ENCODE data around the gene ZBTB48. TPM values are rescaled to one million over a fixed set of nuclear protein-coding genes. Genes with fewer than 3 reads are reported as not detected.
A peak's percentile ranks its signal among the peaks of the same experiment; 100 is the strongest.

Gene ZBTB48
- total RNA-seq, 2 experiments from 2014 or later, result 22.4 to 32.1 TPM

- POLR2A ChIA-PET, result interaction anchor here (1.2 kb wide), 1 partner anchor 21 kb away, joined by 3 read pairs; no protein-coding TSS in a partner anchor
- Mint-ChIP-seq H3K9me3 (no peaks in the 10 kb centered on the region), H3K4me1 (ENCODE audit: low read depth) (peaks cover 22% of the 10 kb centered on the region), H3K36me3 (ENCODE audit: low read depth) (peaks cover 36% of the 10 kb centered on the region), H3K27me3 (no peaks in the 10 kb centered on the region), H3K27ac (no peak overlapping the region), H3K4me3 (no peak overlapping the region)
- no peak for TF ChIP-seq CTCF (IDR thresholded peaks at IDR 0.05)
- intact Hi-C loops (cut with micrococcal nuclease), result no loop called here
- DNase-seq, result no peak
- no peak for ATAC-seq
- CTCF ChIA-PET, result interaction anchor here (1.2 to 1.6 kb wide), 2 partner anchors 18 to 24 kb away, joined by 4 read pairs; no protein-coding TSS in a partner anchor
Measured at GRCh38 chr1:6622396-6623152, 42.8 kb downstream of the ZBTB48 start.

GRCh38 chr1:6623269-6623965 lies 43.6 kb downstream of the ZBTB48 start:
- no peaks in the 10 kb centered on the region for H3K27me3 Mint-ChIP-seq
- H3K4me3 Mint-ChIP-seq, result no peak overlapping the region
- H3K36me3 Mint-ChIP-seq (ENCODE audit: low read depth), result peaks cover 35% of the 10 kb centered on the region
- no peak for DNase-seq
- H3K9me3 Mint-ChIP-seq, result no peaks in the 10 kb centered on the region
- TF ChIP-seq CTCF (IDR thresholded peaks at IDR 0.05), result no peak
- POLR2A ChIA-PET, result interaction anchor here (0.5 to 1.5 kb wide), 5 partner anchors 10 to 69 kb away, joined by 3 to 4 read pairs (median 3); partner anchors contain the start of genes KLHL21, NOL9 and TAS1R1
- CTCF ChIA-PET, result interaction anchor here (1.6 to 2.0 kb wide), 2 partner anchors 19 to 68 kb away, joined by 4 to 7 read pairs; partner anchors contain the start of genes NOL9 and TAS1R1
- intact Hi-C loops (cut with micrococcal nuclease), result no loop called here
- no peak for ATAC-seq
- no peak overlapping the region for H3K27ac Mint-ChIP-seq
- peaks cover 26% of the 10 kb centered on the region for H3K4me1 Mint-ChIP-seq (ENCODE audit: low read depth)

GRCh38 chr1:6624710-6625583 lies 45.2 kb downstream of the ZBTB48 start, which contains the start of gene THAP3:
TSS of gene THAP3 (plus strand) at chr1:6624868. CDS start at chr1:6625219, 351 bp downstream.
- Mint-ChIP-seq H3K4me1 (ENCODE audit: low read depth) (peaks cover 26% of the 10 kb centered on the region), H3K27ac (peak within 1 kb of the TSS; percentile 84), H3K27me3 (no peaks in the 10 kb centered on the region), H3K36me3 (ENCODE audit: low read depth) (peaks cover 33% of the 10 kb centered on the region), H3K9me3 (no peaks in the 10 kb centered on the region), H3K4me3 (peak within 1 kb of the TSS; percentile 90)
- ATAC-seq, result peak; percentile 98
- POLR2A ChIA-PET, result interaction anchor here (1.0 to 1.5 kb wide), 5 partner anchors 10 to 24 kb away, joined by 3 to 6 read pairs (median 4); partner anchors contain the start of genes KLHL21 and PHF13
- peak; percentile 32 for TF ChIP-seq CTCF (IDR thresholded peaks at IDR 0.05)
- CTCF ChIA-PET, result interaction anchor here (1.2 to 2.1 kb wide), 3 partner anchors 21 to 70 kb away, joined by 5 to 7 read pairs (median 5); partner anchors contain the start of genes KLHL21, NOL9 and TAS1R1
- DNase-seq, result peak; percentile 90
- intact Hi-C loops (cut with micrococcal nuclease), result no loop called here

- peak; percentile 25 for DNase-seq
- Mint-ChIP-seq H3K4me3 (peak overlapping the region; percentile 90), H3K9me3 (no peaks in the 10 kb centered on the region), H3K27me3 (no peaks in the 10 kb centered on the region), H3K27ac (peak overlapping the region; percentile 84), H3K36me3 (ENCODE audit: low read depth) (peaks cover 31% of the 10 kb centered on the region), H3K4me1 (ENCODE audit: low read depth) (peaks cover 26% of the 10 kb centered on the region)
- intact Hi-C loops (cut with micrococcal nuclease), result no loop called here
- ChIA-PET POLR2A (interaction anchor here (0.8 to 1.1 kb wide), 2 partner anchors 10 to 24 kb away, joined by 3 to 4 read pairs; no protein-coding TSS in a partner anchor), CTCF (interaction anchor here (0.8 to 2.1 kb wide), 3 partner anchors 21 to 71 kb away, joined by 3 to 7 read pairs (median 5); partner anchors contain the start of genes KLHL21, NOL9 and TAS1R1)
- peak; percentile 35 for ATAC-seq
- TF ChIP-seq CTCF (IDR thresholded peaks at IDR 0.05), result no peak
Measured at GRCh38 chr1:6625584-6626149, 45.9 kb downstream of the ZBTB48 start.

Measured in activated CD8-positive, alpha-beta T cell treated with anti-CD3 and anti-CD28 coated beads for 36 hours (primary cell).